H54 (cell line): ENCODE measurements around the gene WAC.
A peak's percentile ranks its signal among the peaks of the same experiment; 100 is the strongest.

Experiments used
- DNase-seq: peaks from one replicate; pipeline ENCODE4 v3.0.0; 2011; ENCODE audit warnings: low spot score, mixed read lengths; ENCODE audit not compliant: insufficient read length
- FAIRE-seq: peaks from 3 replicates; lab custom pipeline; 2011; peaks lifted over from hg19 to GRCh38; lab: Jason Lieb, UNC
- POLR2A ChIP-seq: IDR thresholded peaks from 2 replicates; pipeline ENCODE4 v1.6.1; 2011; ENCODE audit warnings: low read depth, mild to moderate bottlenecking, low read length

The WAC gene

GRCh38 chr10:28663576-28664368 is 130.9 kb downstream of the WAC start:
- no peak for TF ChIP-seq POLR2A
- FAIRE-seq (peak; percentile 45), DNase-seq (peak; percentile 79)

- FAIRE-seq (no peak), DNase-seq (no peak)
- TF ChIP-seq POLR2A, result no peak
Measured at GRCh38 chr10:28664369-28664740, 131.4 kb downstream of the WAC start.

- TF ChIP-seq POLR2A, result no peak
- no peak for FAIRE-seq
Measured at GRCh38 chr10:28666751-28667467, 134.0 kb downstream of the WAC start.

GRCh38 chr10:28668363-28669226 is 135.7 kb downstream of the WAC start:
- TF ChIP-seq POLR2A, result no peak
- FAIRE-seq, result no peak

More at GRCh38 chr10:28666751-28667467, 134.0 kb downstream of the WAC start:
- no peak for DNase-seq

GRCh38 chr10:28669227-28670173 is 136.6 kb downstream of the WAC start:
- no peak for DNase-seq
- TF ChIP-seq POLR2A, result no peak
- FAIRE-seq, result no peak

More at GRCh38 chr10:28668363-28669226, 135.7 kb downstream of the WAC start:
- no peak for DNase-seq
